ENCODE data around the gene VIM. TPM values are rescaled to one million over a fixed set of nuclear protein-coding genes. Genes with fewer than 3 reads are reported as not detected.
"Not testable (repeated sequence)": the region's sequence is repeated elsewhere in the genome, so short reads cannot be mapped to it uniquely, and the experiment has no call there.

VIM gene
- total RNA-seq, 1 experiment from 2014 or later: 486 TPM

DNA sequence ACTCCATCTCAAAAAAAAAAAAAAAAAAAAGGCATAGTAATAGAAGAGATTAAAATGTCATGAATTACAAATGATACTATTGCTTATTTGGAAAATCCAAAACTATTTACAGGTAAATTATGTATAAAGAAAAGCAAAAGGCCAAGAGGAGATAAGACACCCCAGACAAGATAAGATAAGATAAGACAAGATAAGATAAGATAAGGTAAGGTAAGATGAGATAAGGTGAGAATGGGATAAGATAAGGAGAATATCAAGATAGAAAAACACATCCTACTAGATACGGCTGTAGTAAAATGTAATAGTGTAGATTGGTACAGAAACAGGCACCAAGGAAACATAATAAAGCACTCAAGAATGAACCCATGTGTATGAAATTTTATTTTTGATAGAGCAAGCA, 20.9 kb downstream of the VIM start:
- Mint-ChIP-seq H3K36me3 (ENCODE audit: insufficient read depth, unreplicated experiment) (no peaks in the 10 kb centered on the region), H3K9me3 (ENCODE audit: low read depth, unreplicated experiment) (peaks cover 4% of the 10 kb centered on the region), H3K4me3 (ENCODE audit: low read depth, unreplicated experiment) (no peak overlapping the region), H3K27me3 (ENCODE audit: unreplicated experiment) (peaks cover 9% of the 10 kb centered on the region), H3K27ac (ENCODE audit: unreplicated experiment) (peak overlapping the region; percentile 7), H3K4me1 (ENCODE audit: low read depth, unreplicated experiment) (peaks cover 8% of the 10 kb centered on the region)
- CTCF ChIA-PET: no interaction called here
- no TSS peak for BruUV-seq (replicated peaks)
- intact Hi-C loops (cut with micrococcal nuclease; ENCODE audit: unreplicated experiment): no loop called here
- DNase-seq: no peak
- TF ChIP-seq, protein P1, sequence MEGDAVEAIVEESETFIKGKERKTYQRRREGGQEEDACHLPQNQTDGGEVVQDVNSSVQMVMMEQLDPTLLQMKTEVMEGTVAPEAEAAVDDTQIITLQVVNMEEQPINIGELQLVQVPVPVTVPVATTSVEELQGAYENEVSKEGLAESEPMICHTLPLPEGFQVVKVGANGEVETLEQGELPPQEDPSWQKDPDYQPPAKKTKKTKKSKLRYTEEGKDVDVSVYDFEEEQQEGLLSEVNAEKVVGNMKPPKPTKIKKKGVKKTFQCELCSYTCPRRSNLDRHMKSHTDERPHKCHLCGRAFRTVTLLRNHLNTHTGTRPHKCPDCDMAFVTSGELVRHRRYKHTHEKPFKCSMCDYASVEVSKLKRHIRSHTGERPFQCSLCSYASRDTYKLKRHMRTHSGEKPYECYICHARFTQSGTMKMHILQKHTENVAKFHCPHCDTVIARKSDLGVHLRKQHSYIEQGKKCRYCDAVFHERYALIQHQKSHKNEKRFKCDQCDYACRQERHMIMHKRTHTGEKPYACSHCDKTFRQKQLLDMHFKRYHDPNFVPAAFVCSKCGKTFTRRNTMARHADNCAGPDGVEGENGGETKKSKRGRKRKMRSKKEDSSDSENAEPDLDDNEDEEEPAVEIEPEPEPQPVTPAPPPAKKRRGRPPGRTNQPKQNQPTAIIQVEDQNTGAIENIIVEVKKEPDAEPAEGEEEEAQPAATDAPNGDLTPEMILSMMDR (IDR thresholded peaks at IDR 0.05; ENCODE audit: unreplicated experiment): no peak

DNA sequence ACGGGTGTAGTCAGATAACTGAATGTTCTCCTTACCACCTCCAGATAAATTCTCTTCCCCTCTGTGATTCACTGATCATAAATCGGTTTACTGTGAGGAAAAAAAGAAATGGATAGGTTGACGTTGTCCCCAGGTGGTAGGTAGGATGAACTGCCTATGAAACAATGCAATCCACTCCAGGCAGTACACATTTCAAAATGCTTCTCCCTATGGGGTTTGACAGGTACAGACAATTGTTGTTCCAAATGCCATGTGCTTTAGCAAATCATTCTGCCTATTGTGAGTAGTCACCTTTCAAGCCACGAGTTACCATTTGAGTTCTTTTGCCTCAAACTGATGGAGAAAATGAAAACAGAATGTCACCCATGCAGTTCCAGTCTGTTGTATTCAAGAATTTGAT, 21.8 kb downstream of the VIM start:
- Mint-ChIP-seq H3K4me3 (ENCODE audit: low read depth, unreplicated experiment) (no peak overlapping the region), H3K4me1 (ENCODE audit: low read depth, unreplicated experiment) (peaks cover 8% of the 10 kb centered on the region), H3K27ac (ENCODE audit: unreplicated experiment) (no peak overlapping the region), H3K27me3 (ENCODE audit: unreplicated experiment) (peaks cover 18% of the 10 kb centered on the region), H3K36me3 (ENCODE audit: insufficient read depth, unreplicated experiment) (no peaks in the 10 kb centered on the region), H3K9me3 (ENCODE audit: low read depth, unreplicated experiment) (peaks cover 4% of the 10 kb centered on the region)
- CTCF ChIA-PET: interaction anchor here (0.7 kb wide), 2 partner anchors 127 to 207 kb away, joined by 3 to 6 read pairs; no protein-coding TSS in a partner anchor
- TF ChIP-seq, protein P1 (IDR thresholded peaks at IDR 0.05; ENCODE audit: unreplicated experiment): no peak
- DNase-seq: no peak
- intact Hi-C loops (cut with micrococcal nuclease; ENCODE audit: unreplicated experiment): no loop called here
- BruUV-seq (replicated peaks): no TSS peak

DNA sequence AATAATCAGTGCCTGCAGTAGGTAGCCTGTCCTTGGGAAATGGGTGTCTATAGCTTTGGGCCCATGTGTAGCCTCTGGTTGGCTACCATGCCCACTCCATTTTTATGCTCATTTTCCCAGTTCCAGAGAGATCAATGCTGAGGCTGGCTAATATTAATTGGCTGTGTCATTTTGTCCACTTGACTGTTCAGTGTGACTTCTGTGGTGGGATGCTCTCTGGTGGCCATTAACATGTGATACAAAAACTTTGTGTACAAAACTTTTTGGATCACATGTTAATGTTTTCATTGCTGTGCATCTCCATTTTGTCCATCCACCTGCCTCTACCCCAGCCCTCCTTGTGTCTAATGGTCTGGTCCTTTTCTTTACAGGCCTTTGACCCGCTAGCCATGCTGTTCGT, 22.7 kb downstream of the VIM start:
- H3K4me1 Mint-ChIP-seq (ENCODE audit: low read depth, unreplicated experiment): peaks cover 8% of the 10 kb centered on the region
- intact Hi-C loops (cut with micrococcal nuclease; ENCODE audit: unreplicated experiment): loop anchor here (1.0 kb wide), 1 partner anchor 363 kb away; no protein-coding TSS in a partner anchor
- no TSS peak for BruUV-seq (replicated peaks)
- H3K27ac Mint-ChIP-seq (ENCODE audit: unreplicated experiment): no peak overlapping the region
- CTCF ChIA-PET: interaction anchor here (0.6 kb wide), 1 partner anchor 97 kb away, joined by 3 read pairs; no protein-coding TSS in a partner anchor
- H3K9me3 Mint-ChIP-seq (ENCODE audit: low read depth, unreplicated experiment): peaks cover 4% of the 10 kb centered on the region
- H3K27me3 Mint-ChIP-seq (ENCODE audit: unreplicated experiment): peaks cover 23% of the 10 kb centered on the region
- no peaks in the 10 kb centered on the region for H3K36me3 Mint-ChIP-seq (ENCODE audit: insufficient read depth, unreplicated experiment)
- TF ChIP-seq, protein P1 (IDR thresholded peaks at IDR 0.05; ENCODE audit: unreplicated experiment): no peak
- no peak for DNase-seq
- H3K4me3 Mint-ChIP-seq (ENCODE audit: low read depth, unreplicated experiment): no peak overlapping the region

DNA sequence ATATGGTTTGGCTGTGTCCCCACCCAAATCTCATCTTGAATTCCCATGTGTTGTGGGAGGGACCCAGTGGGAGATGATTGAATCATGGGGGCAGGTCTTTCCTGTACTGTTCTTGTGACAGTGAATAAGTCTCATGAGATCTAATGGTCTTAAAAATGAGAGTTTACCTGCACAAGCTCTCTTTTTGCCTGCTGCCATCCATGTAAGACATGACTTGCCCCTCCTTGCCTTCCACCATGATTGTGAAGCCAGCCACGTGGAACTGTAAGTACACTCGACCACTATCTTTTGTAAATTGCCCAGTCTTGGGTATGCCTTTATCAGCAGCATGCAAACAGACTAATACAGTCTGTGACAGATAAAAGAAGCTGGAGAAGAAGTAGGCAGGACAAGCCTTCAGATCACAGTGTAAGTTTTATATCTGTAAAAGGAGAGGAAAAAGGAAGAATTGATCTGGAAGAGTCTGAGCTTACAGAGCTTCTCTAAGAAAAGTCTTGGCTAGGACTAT, 26.6 kb downstream of the VIM start:
- H3K27ac Mint-ChIP-seq (ENCODE audit: unreplicated experiment); H3K4me3 Mint-ChIP-seq (ENCODE audit: low read depth, unreplicated experiment); intact Hi-C loops (cut with micrococcal nuclease; ENCODE audit: unreplicated experiment); BruUV-seq (replicated peaks); H3K9me3 Mint-ChIP-seq (ENCODE audit: low read depth, unreplicated experiment); DNase-seq; CTCF ChIA-PET; H3K36me3 Mint-ChIP-seq (ENCODE audit: insufficient read depth, unreplicated experiment); H3K4me1 Mint-ChIP-seq (ENCODE audit: low read depth, unreplicated experiment): not testable (repeated sequence)
- peaks cover 23% of the 10 kb centered on the region for H3K27me3 Mint-ChIP-seq (ENCODE audit: unreplicated experiment)

DNA sequence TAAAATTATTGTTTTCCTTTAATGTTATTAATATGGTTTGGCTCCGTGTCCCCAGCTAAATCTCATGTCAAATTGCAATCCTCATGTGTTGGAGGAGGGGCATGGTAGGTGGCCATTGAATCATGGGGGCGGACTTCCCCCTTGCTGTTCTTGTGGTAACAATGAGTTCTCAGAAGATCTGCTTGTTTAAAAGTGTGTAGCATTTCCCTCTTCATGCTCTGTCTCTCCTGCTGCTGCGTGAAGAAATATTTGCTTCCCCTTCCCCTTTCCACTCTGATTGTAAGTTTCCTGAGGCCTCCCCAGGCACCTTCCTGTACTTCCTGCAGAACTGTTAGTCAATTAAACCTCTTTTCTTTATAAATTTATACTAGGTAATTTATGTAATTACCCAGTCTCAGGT, 27.5 kb downstream of the VIM start:
- intact Hi-C loops (cut with micrococcal nuclease; ENCODE audit: unreplicated experiment): no loop called here
- H3K36me3 Mint-ChIP-seq (ENCODE audit: insufficient read depth, unreplicated experiment): no peaks in the 10 kb centered on the region
- H3K27me3 Mint-ChIP-seq (ENCODE audit: unreplicated experiment): peaks cover 23% of the 10 kb centered on the region
- TF ChIP-seq, protein P1 (IDR thresholded peaks at IDR 0.05; ENCODE audit: unreplicated experiment): no peak
- no peak for DNase-seq
- peaks cover 9% of the 10 kb centered on the region for H3K4me1 Mint-ChIP-seq (ENCODE audit: low read depth, unreplicated experiment)
- no peaks in the 10 kb centered on the region for H3K9me3 Mint-ChIP-seq (ENCODE audit: low read depth, unreplicated experiment)
- no peak overlapping the region for H3K4me3 Mint-ChIP-seq (ENCODE audit: low read depth, unreplicated experiment)
- no TSS peak for BruUV-seq (replicated peaks)
- CTCF ChIA-PET: no interaction called here
- H3K27ac Mint-ChIP-seq (ENCODE audit: unreplicated experiment): no peak overlapping the region
